ENCODE measurements around the gene DARS1. TPM values are rescaled to one million over a fixed set of nuclear protein-coding genes. Genes with fewer than 3 reads are reported as not detected.
"Not testable (repeated sequence)": the region's sequence is repeated elsewhere in the genome, so short reads cannot be mapped to it uniquely, and the experiment has no call there.

The DARS1 gene
- total and polyA plus RNA-seq, 7 donors, result 54.2 to 89.7 (median 73.5) TPM

- Histone ChIP-seq H3K27ac (no peak overlapping the region), H3K9me3 (no peaks in the 10 kb centered on the region), H3K4me1 (no peaks in the 10 kb centered on the region), H3K27me3 (ENCODE audit: insufficient read depth in 3 of 3, low read length in 2 of 3) (no peaks in the 10 kb centered on the region), H3K36me3 (ENCODE audit: insufficient read depth in 1 of 2, low read depth in 1 of 2) (no peaks in the 10 kb centered on the region), H3K4me3 (no peak overlapping the region)
- WGBS, 3 donors, result 80 to 92% (median 91%) methylated on average over 4 of the region's 4 CpGs
- intact Hi-C loops (cut with DNase I), result no loop called here
- TF ChIP-seq CTCF (IDR thresholded peaks at IDR 0.05), result no peak
- no peak for ATAC-seq
- no peak for DNase-seq
Measured at GRCh38 chr2:135885709-135886108, 99.7 kb downstream of the DARS1 start.

GRCh38 chr2:135882415-135882814, 103.0 kb downstream of the DARS1 start:
- H3K36me3 ChIP-seq (ENCODE audit: insufficient read depth in 1 of 2, low read depth in 1 of 2), result no peaks in the 10 kb centered on the region
- DNase-seq, result no peak
- no peaks in the 10 kb centered on the region for H3K27me3 ChIP-seq (ENCODE audit: insufficient read depth in 3 of 3, low read length in 2 of 3)
- no peak overlapping the region for H3K27ac ChIP-seq
- H3K4me3 ChIP-seq, result no peak overlapping the region
- H3K4me1 ChIP-seq, result no peaks in the 10 kb centered on the region
- intact Hi-C loops (cut with DNase I), result no loop called here
- no peaks in the 10 kb centered on the region for H3K9me3 ChIP-seq
- ATAC-seq, result no peak
- 42 to 61% (median 53%) methylated on average over 3 of the region's 3 CpGs for WGBS, 3 donors
- TF ChIP-seq CTCF (IDR thresholded peaks at IDR 0.05), result no peak

GRCh38 chr2:135876770-135877169, 108.7 kb downstream of the DARS1 start:
- H3K9me3 ChIP-seq; intact Hi-C loops (cut with DNase I); DNase-seq; H3K4me1 ChIP-seq; H3K36me3 ChIP-seq (ENCODE audit: insufficient read depth in 1 of 2, low read depth in 1 of 2); H3K27me3 ChIP-seq (ENCODE audit: insufficient read depth in 3 of 3, low read length in 2 of 3): not testable (repeated sequence)
- Histone ChIP-seq H3K27ac (peak overlapping the region; percentile 85), H3K4me3 (peak overlapping the region; percentile 90)
- ATAC-seq, result peak in 1 of 4 donors; percentile 1
- 82 to 86% (median 84%) methylated on average over 15 of the region's 15 CpGs for WGBS, 3 donors

- intact Hi-C loops (cut with DNase I), result no loop called here
- 0% methylated on average over 54 to 71 of the region's 71 CpGs for WGBS, 3 donors
- peak; percentile 24 for TF ChIP-seq CTCF (IDR thresholded peaks at IDR 0.05)
- ATAC-seq (peak; percentile 99 to 100 (median 100)), DNase-seq (peak; percentile 97 to 99)
- Histone ChIP-seq H3K36me3 (ENCODE audit: insufficient read depth in 1 of 2, low read depth in 1 of 2) (peaks cover 0 to 14% of the 10 kb centered on the region in 2 donors), H3K9me3 (no peaks in the 10 kb centered on the region), H3K4me1 (no peaks in the 10 kb centered on the region), H3K27me3 (ENCODE audit: insufficient read depth in 3 of 3, low read length in 2 of 3) (no peaks in the 10 kb centered on the region), H3K27ac (peak within 1 kb of the TSS; percentile 85), H3K4me3 (peak within 1 kb of the TSS; percentile 90)
Measured at GRCh38 chr2:135876066-135876711, 109.2 kb downstream of the DARS1 start, which contains the start of gene MCM6. TSS of gene MCM6 (minus strand) at chr2:135876443. CDS start at chr2:135876365, 78 bp downstream.

- Histone ChIP-seq H3K4me3 (peak overlapping the region; percentile 90), H3K9me3 (no peaks in the 10 kb centered on the region), H3K27ac (peak overlapping the region; percentile 85), H3K27me3 (ENCODE audit: insufficient read depth in 3 of 3, low read length in 2 of 3) (no peaks in the 10 kb centered on the region), H3K4me1 (no peaks in the 10 kb centered on the region), H3K36me3 (ENCODE audit: insufficient read depth in 1 of 2, low read depth in 1 of 2) (peaks cover 0 to 20% of the 10 kb centered on the region in 2 donors)
- DNase-seq, result peak; percentile 48 to 67
- peak; percentile 53 to 68 (median 64) for ATAC-seq
- intact Hi-C loops (cut with DNase I), result no loop called here
- no peak for TF ChIP-seq CTCF (IDR thresholded peaks at IDR 0.05)
- 1 to 3% (median 3%) methylated on average over 25 to 26 of the region's 26 CpGs for WGBS, 3 donors
Measured at GRCh38 chr2:135875491-135876065, 109.8 kb downstream of the DARS1 start.
